OCI-LY7 (cell line): ENCODE results near the gene DIP2C. TPM values are rescaled to one million over a fixed set of nuclear protein-coding genes. Genes with fewer than 3 reads are reported as not detected.

ENCODE experiments used
- BruUV-seq: library from RNA; stranded (reverse); fragments of 400-500 nt; replicated peaks from 2 replicates; lab custom pipeline; 2021; lab: Mats Ljungman, UMichigan
- CTCF ChIA-PET: fragments of 300-600 bp; sonication (Branson Sonifier 250); formaldehyde crosslinking; loops from one replicate; lab custom pipeline; 2022; ENCODE audit warnings: antibody characterized with exemption; ENCODE audit not compliant: unreplicated experiment; lab: Charles Lee
- POLR2A ChIA-PET: fragments of 300-600 bp; sonication (Branson Sonifier 250); formaldehyde crosslinking; loops from one replicate; lab custom pipeline; 2022; ENCODE audit warnings: antibody characterized with exemption; lab: Charles Lee
- DNase-seq: peaks from one replicate; pipeline ENCODE4 v3.0.0-alpha.2; 2015; ENCODE audit warnings: low spot score
- H2AFZ ChIP-seq: fragments of 200-600 bp; sonication (generic), shearing (Covaris generic); 2 replicates; pipeline ENCODE4 v1.6.1; 2014; ENCODE audit warnings: mild to moderate bottlenecking, antibody characterized with exemption, low read length, moderate library complexity
- H3K27ac ChIP-seq: fragments of 200-600 bp; sonication (generic); 2 replicates; pipeline ENCODE4 v1.5.1; 2014; ENCODE audit warnings: mixed run types, low read depth, mild to moderate bottlenecking, moderate library complexity, low read length, inconsistent platforms; ENCODE audit not compliant: poor library complexity, severe bottlenecking
- H3K36me3 ChIP-seq: fragments of 200-600 bp; sonication (generic); 2 replicates; pipeline ENCODE4 v1.6.1; 2014; ENCODE audit warnings: mild to moderate bottlenecking, antibody characterized with exemption, low read length, moderate library complexity, mixed read lengths; ENCODE audit not compliant: insufficient read depth
- H3K4me1 ChIP-seq: fragments of 200-600 bp; sonication (generic); 2 replicates; pipeline ENCODE4 v1.5.1; 2014; ENCODE audit warnings: mild to moderate bottlenecking, low read length; ENCODE audit not compliant: insufficient read depth, poor library complexity, severe bottlenecking
- H3K4me2 ChIP-seq: fragments of 200-600 bp; sonication (generic); 2 replicates; pipeline ENCODE4 v1.6.1; 2014; ENCODE audit warnings: mild to moderate bottlenecking, low read length
- H3K4me3 ChIP-seq: fragments of 200-600 bp; sonication (generic); 2 replicates; pipeline ENCODE4 v1.5.1; 2014; ENCODE audit warnings: mild to moderate bottlenecking, low read depth, low read length; ENCODE audit not compliant: poor library complexity, severe bottlenecking
- H3K79me2 ChIP-seq: fragments of 200-600 bp; sonication (generic); 2 replicates; pipeline ENCODE4 v1.6.1; 2016; ENCODE audit warnings: low read depth, mild to moderate bottlenecking, low read length, moderate library complexity, mixed read lengths; ENCODE audit not compliant: insufficient read depth
- H3K9me2 ChIP-seq: fragments of 200-600 bp; sonication (generic); 2 replicates; pipeline ENCODE4 v1.6.1; 2016; ENCODE audit warnings: mild to moderate bottlenecking, low read length, mixed read lengths; ENCODE audit not compliant: insufficient read depth
- H3K9me3 ChIP-seq: fragments of 200-600 bp; sonication (generic); 2 replicates; pipeline ENCODE4 v1.6.1; 2014; ENCODE audit warnings: mild to moderate bottlenecking, mixed run types, low read length, mixed read lengths
- H4K20me1 ChIP-seq: fragments of 200-600 bp; sonication (generic); 2 replicates; pipeline ENCODE4 v1.6.1; 2014; ENCODE audit warnings: mild to moderate bottlenecking, antibody characterized with exemption, low read length, moderate library complexity, mixed read lengths; ENCODE audit not compliant: insufficient read depth
- CTCF ChIP-seq: fragments of 200-600 bp; sonication (generic); conservative IDR thresholded peaks from 2 replicates; pipeline ENCODE4 v1.5.1; 2014; ENCODE audit warnings: mild to moderate bottlenecking, antibody characterized with exemption, low read length, moderate library complexity, mixed read lengths
- EZH2phosphoT487 ChIP-seq: fragments of 200-600 bp; sonication (generic); IDR thresholded peaks from 2 replicates; pipeline ENCODE4 v1.6.1; 2018; ENCODE audit warnings: low read depth, borderline replicate concordance, mild to moderate bottlenecking, mixed run types, antibody characterized with exemption, low read length, moderate library complexity, mixed read lengths
- intact Hi-C: fragments of 100-400 bp; cut with micrococcal nuclease; formaldehyde crosslinking; loops from one replicate; pipeline ENCODE4 v1.10.0; 2022; ENCODE audit not compliant: unreplicated experiment
- total RNA-seq, 2 experiments: library from RNA; depleted of rRNA in 1 of 2; stranded (reverse); fragments of >200 nt in 1 of 2; shearing (Covaris generic) in 1 of 2; gene quantifications; 2 replicates each; pipeline ENCODE4 v1.2.3, GENCODE V29; 2014 to 2022

The DIP2C gene
- total RNA-seq, 2 experiments from 2014 or later = 10.9 to 29.5 TPM

- Histone ChIP-seq H3K79me2 (no peaks in the 10 kb centered on the region), H3K9me2 (no peaks in the 10 kb centered on the region), H3K4me1 (peaks cover 42% of the 10 kb centered on the region), H4K20me1 (no peaks in the 10 kb centered on the region), H3K9me3 (peaks cover 11% of the 10 kb centered on the region; the same call in 1 of the 2 replicates), H3K4me3 (no peak overlapping the region), H2AFZ (no peak overlapping the region), H3K27ac (no peak overlapping the region), H3K4me2 (no peak overlapping the region), H3K36me3 (no peaks in the 10 kb centered on the region)
- no peak for TF ChIP-seq CTCF
- TF ChIP-seq EZH2phosphoT487 = no peak
- no peak for DNase-seq
- BruUV-seq = no TSS peak
- ChIA-PET CTCF (no interaction called here), POLR2A (interaction anchor here (0.6 to 1.1 kb wide), 4 partner anchors 9 to 1731 kb away, joined by 3 read pairs; no protein-coding TSS in a partner anchor)
- intact Hi-C loops = loop anchor here (2.0 kb wide), 1 partner anchor 20 kb away; no protein-coding TSS in a partner anchor
Measured at GRCh38 chr10:560314-560992, 129.0 kb downstream of the DIP2C start.

DNA sequence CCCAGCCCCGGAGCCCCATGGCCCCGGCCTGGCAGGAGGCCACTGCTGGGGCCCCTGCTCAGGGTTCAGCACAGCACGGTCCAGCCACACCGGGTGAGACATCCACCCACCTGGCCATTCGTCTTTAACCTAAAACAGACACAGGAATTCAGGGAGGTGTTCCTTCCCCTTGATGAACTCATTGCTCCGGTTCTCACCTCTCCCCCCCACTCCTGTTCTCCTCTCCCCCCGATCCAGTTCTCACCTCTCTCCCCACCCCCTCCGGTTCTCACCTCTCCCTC, 129.8 kb downstream of the DIP2C start:
- no peak for TF ChIP-seq CTCF
- no peak for TF ChIP-seq EZH2phosphoT487
- no peak overlapping the region; the same call in 1 of the 2 replicates for H3K4me2 ChIP-seq

More for the DNA sequence above, 129.8 kb downstream of the DIP2C start:
- no TSS peak for BruUV-seq
- no peaks in the 10 kb centered on the region for H3K9me2 ChIP-seq
- ChIA-PET POLR2A (interaction anchor here (0.7 to 1.6 kb wide), 5 partner anchors 9 to 1732 kb away, joined by 3 to 5 read pairs (median 5); no protein-coding TSS in a partner anchor), CTCF (no interaction called here)
- peaks cover 11% of the 10 kb centered on the region; the same call in 1 of the 2 replicates for H3K9me3 ChIP-seq
- no peak overlapping the region for H3K27ac ChIP-seq
- no peak overlapping the region for H2AFZ ChIP-seq
- H3K4me1 ChIP-seq = peaks cover 42% of the 10 kb centered on the region
- H3K4me3 ChIP-seq = no peak overlapping the region
- DNase-seq = no peak
- no peaks in the 10 kb centered on the region for H3K79me2 ChIP-seq
- no peaks in the 10 kb centered on the region for H4K20me1 ChIP-seq
- H3K36me3 ChIP-seq = no peaks in the 10 kb centered on the region
- intact Hi-C loops = loop anchor here (2.0 kb wide), 1 partner anchor 19 kb away; no protein-coding TSS in a partner anchor
